ENCODE data around the gene PTPN1.
A peak's percentile ranks its signal among the peaks of the same experiment; 100 is the strongest.

DNA sequence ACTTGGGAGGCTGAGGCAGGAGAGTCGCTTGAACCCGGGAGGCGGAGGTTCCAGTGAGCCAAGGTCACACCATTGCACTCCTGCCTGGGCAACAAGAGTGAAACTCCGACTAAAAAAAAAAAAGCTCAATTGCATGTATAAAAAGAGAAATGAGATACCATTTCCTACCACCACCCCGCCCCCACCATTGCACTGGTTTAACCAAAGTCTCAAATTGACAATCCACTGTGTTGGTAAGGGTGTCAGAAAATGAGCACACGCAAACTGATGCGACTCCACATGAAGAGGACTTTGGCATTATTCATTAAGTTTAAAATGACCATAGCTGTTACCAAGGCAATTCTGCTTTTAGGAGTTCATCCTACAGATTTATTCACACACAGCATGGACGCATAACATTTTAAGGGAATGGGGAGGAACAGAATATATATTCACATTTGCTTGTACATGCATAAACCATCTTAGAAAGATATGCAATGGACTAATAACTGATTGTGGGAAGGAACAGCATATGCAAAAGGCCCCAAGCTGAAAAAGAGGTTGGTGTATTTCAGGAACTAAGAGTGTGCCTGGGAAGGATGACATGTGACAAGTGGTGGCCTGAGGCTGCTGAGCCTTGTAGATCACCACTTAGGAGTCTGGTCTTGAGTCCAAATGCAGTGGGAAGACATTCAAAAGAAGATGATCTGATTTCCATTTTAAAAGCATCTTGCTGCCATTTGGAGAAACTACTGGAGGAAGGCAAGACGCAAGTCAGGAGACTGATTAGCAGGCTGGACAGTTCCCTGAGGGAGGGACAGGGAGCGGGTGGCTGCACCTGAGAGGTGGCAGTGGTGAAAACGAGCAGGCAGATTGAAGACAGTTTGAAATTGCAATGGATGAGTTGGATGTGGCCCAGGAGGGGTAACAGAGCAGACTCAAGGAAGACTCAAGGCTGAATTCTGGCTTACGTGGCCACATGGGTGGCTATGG is 37.2 kb upstream of the PTPN1 start:
- TF ChIP-seq EZH2 (IDR thresholded peaks at IDR 0.05; ENCODE audit: low read depth, unreplicated experiment): no peak
- TF ChIP-seq, protein P1, sequence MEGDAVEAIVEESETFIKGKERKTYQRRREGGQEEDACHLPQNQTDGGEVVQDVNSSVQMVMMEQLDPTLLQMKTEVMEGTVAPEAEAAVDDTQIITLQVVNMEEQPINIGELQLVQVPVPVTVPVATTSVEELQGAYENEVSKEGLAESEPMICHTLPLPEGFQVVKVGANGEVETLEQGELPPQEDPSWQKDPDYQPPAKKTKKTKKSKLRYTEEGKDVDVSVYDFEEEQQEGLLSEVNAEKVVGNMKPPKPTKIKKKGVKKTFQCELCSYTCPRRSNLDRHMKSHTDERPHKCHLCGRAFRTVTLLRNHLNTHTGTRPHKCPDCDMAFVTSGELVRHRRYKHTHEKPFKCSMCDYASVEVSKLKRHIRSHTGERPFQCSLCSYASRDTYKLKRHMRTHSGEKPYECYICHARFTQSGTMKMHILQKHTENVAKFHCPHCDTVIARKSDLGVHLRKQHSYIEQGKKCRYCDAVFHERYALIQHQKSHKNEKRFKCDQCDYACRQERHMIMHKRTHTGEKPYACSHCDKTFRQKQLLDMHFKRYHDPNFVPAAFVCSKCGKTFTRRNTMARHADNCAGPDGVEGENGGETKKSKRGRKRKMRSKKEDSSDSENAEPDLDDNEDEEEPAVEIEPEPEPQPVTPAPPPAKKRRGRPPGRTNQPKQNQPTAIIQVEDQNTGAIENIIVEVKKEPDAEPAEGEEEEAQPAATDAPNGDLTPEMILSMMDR (conservative IDR thresholded peaks at IDR 0.05; ENCODE audit: low read depth in 2 of 2): no peak
- TF ChIP-seq JUNB (IDR thresholded peaks at IDR 0.05; ENCODE audit: unreplicated experiment): no peak
- TF ChIP-seq EZH2phosphoT487 (IDR thresholded peaks at IDR 0.05; ENCODE audit: unreplicated experiment): no peak
- TF ChIP-seq POLR2AphosphoS5 (IDR thresholded peaks at IDR 0.05; ENCODE audit: low read depth): no peak
- TF ChIP-seq ZNF331 (CRISPR knock-in tag; IDR thresholded peaks at IDR 0.05; ENCODE audit: low read depth): no peak
- TF ChIP-seq, protein P2, sequence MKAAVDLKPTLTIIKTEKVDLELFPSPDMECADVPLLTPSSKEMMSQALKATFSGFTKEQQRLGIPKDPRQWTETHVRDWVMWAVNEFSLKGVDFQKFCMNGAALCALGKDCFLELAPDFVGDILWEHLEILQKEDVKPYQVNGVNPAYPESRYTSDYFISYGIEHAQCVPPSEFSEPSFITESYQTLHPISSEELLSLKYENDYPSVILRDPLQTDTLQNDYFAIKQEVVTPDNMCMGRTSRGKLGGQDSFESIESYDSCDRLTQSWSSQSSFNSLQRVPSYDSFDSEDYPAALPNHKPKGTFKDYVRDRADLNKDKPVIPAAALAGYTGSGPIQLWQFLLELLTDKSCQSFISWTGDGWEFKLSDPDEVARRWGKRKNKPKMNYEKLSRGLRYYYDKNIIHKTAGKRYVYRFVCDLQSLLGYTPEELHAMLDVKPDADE (IDR thresholded peaks at IDR 0.05): no peak
- no peak for TF ChIP-seq STAT1 (IDR thresholded peaks at IDR 0.05; ENCODE audit: unreplicated experiment)
- TF ChIP-seq, protein P3, sequence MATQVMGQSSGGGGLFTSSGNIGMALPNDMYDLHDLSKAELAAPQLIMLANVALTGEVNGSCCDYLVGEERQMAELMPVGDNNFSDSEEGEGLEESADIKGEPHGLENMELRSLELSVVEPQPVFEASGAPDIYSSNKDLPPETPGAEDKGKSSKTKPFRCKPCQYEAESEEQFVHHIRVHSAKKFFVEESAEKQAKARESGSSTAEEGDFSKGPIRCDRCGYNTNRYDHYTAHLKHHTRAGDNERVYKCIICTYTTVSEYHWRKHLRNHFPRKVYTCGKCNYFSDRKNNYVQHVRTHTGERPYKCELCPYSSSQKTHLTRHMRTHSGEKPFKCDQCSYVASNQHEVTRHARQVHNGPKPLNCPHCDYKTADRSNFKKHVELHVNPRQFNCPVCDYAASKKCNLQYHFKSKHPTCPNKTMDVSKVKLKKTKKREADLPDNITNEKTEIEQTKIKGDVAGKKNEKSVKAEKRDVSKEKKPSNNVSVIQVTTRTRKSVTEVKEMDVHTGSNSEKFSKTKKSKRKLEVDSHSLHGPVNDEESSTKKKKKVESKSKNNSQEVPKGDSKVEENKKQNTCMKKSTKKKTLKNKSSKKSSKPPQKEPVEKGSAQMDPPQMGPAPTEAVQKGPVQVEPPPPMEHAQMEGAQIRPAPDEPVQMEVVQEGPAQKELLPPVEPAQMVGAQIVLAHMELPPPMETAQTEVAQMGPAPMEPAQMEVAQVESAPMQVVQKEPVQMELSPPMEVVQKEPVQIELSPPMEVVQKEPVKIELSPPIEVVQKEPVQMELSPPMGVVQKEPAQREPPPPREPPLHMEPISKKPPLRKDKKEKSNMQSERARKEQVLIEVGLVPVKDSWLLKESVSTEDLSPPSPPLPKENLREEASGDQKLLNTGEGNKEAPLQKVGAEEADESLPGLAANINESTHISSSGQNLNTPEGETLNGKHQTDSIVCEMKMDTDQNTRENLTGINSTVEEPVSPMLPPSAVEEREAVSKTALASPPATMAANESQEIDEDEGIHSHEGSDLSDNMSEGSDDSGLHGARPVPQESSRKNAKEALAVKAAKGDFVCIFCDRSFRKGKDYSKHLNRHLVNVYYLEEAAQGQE (IDR thresholded peaks at IDR 0.05; ENCODE audit: unreplicated experiment): peak; percentile 53
- TF ChIP-seq NANOG (IDR thresholded peaks at IDR 0.05; ENCODE audit: borderline replicate concordance): no peak

Data from GM23338 (cell line).